ENCODE results near the gene IL10. TPM values are rescaled to one million over a fixed set of nuclear protein-coding genes. Genes with fewer than 3 reads are reported as not detected.

Gene IL10
- total and polyA plus RNA-seq, 2 experiments from 2014 or later = not detected

DNA sequence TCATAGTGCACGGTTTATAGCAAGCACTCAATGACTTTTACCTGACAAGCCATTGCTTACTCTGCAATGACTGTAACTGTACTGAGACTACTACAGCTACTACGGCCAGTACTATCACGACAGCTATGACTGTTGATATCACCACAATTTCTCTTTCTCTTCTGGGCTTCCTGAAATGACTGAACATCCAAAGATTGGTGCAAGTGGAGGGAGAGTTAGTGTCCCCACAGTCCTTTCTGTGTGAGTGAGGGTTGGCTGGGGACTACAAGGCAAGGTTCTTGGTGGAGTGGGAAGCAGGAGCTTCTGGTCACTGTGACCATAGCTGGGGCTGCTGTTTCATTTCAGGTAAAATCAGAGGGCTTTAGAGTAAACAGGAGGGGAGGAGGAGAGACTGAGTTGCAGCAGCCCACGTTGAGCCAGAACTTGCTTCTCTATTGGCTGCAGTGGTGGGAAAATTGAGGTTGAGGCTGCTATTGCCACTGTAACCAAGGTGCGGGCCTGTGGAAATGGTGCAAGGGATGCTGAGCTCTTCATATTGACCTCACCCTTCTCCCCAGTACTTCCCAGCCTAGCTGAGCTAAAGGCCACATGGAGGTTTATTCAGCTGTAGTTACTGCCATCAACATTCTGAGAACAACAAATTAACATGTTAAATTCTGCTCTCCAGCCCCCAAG is 14.1 kb upstream of the IL10 start:
- no peaks in the 10 kb centered on the region for H3K36me3 ChIP-seq
- TF ChIP-seq, protein P1, sequence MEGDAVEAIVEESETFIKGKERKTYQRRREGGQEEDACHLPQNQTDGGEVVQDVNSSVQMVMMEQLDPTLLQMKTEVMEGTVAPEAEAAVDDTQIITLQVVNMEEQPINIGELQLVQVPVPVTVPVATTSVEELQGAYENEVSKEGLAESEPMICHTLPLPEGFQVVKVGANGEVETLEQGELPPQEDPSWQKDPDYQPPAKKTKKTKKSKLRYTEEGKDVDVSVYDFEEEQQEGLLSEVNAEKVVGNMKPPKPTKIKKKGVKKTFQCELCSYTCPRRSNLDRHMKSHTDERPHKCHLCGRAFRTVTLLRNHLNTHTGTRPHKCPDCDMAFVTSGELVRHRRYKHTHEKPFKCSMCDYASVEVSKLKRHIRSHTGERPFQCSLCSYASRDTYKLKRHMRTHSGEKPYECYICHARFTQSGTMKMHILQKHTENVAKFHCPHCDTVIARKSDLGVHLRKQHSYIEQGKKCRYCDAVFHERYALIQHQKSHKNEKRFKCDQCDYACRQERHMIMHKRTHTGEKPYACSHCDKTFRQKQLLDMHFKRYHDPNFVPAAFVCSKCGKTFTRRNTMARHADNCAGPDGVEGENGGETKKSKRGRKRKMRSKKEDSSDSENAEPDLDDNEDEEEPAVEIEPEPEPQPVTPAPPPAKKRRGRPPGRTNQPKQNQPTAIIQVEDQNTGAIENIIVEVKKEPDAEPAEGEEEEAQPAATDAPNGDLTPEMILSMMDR (IDR thresholded peaks at IDR 0.05; ENCODE audit: low read depth, low read length) = no peak
- no peaks in the 10 kb centered on the region for H3K9me3 ChIP-seq (ENCODE audit: low read depth)
- H3K27ac ChIP-seq = no peak overlapping the region
- no peak overlapping the region for H3K4me3 ChIP-seq
- no peaks in the 10 kb centered on the region for H3K27me3 ChIP-seq
- no peaks in the 10 kb centered on the region for H3K4me1 ChIP-seq (ENCODE audit: low read depth)
- no peak for DNase-seq (ENCODE audit: low read depth in 1 of 2, low spot score in 1 of 2)

DNA sequence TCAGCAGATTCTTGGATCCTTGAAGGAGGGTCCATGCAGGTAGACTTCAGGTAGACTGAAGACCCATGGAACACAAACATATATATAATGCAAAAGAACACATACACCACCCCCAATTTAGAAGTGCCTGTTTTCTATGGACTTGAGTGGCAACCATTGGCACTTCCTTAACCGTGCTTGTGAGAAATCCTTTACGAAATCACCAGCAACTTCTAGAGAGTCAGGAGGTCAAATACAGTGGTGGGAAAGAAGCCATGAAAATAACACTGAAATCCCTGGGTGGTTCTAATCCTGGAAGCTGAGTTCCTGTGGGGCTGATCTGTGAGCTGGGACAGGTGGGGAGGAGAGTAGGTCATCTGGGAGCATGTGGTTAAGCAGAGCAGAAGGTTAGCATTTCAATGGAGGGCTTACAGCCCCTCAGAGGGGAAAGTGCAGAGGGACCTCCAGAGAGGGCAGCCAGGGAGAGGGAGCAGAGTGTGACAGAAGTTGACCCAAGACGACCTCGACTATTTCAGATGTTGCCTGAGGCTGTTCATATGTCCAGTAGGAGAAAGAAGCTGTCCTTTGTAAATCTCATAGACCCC is 13.0 kb upstream of the IL10 start:
- no peak overlapping the region for H3K27ac ChIP-seq
- no peaks in the 10 kb centered on the region for H3K36me3 ChIP-seq
- H3K27me3 ChIP-seq = no peaks in the 10 kb centered on the region
- TF ChIP-seq, protein P1 (IDR thresholded peaks at IDR 0.05; ENCODE audit: low read depth, low read length) = no peak
- no peaks in the 10 kb centered on the region for H3K4me1 ChIP-seq (ENCODE audit: low read depth)
- no peak for DNase-seq (ENCODE audit: low read depth in 1 of 2, low spot score in 1 of 2)
- no peaks in the 10 kb centered on the region for H3K9me3 ChIP-seq (ENCODE audit: low read depth)
- H3K4me3 ChIP-seq = no peak overlapping the region

DNA sequence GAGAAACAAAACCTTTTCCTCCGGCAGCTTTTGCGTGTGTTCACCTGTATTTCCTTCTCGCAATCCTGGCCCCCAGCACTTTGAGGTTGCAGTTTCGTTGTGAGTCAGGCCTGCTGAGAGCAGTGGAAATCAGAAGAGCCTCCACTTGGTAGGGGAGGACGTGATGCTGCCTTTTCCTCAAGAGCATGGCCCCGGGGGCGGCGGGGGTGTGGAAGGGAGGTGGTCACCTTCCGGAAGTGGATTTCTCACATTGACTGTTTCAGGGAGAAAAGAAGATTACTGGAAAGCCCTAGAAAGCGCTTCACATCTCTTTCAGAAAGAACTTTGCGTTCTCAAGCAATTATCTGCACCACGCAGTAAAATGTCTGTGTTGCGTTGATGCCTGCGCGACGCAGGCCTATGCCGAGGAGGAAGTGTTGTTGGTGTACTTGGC is 12.2 kb upstream of the IL10 start:
- Histone ChIP-seq H3K36me3 (no peaks in the 10 kb centered on the region), H3K9me3 (ENCODE audit: low read depth) (no peaks in the 10 kb centered on the region), H3K27ac (no peak overlapping the region), H3K4me3 (no peak overlapping the region), H3K27me3 (no peaks in the 10 kb centered on the region), H3K4me1 (ENCODE audit: low read depth) (no peaks in the 10 kb centered on the region)
- DNase-seq (ENCODE audit: low read depth in 1 of 2, low spot score in 1 of 2) = no peak
- TF ChIP-seq, protein P1 (IDR thresholded peaks at IDR 0.05; ENCODE audit: low read depth, low read length) = no peak

DNA sequence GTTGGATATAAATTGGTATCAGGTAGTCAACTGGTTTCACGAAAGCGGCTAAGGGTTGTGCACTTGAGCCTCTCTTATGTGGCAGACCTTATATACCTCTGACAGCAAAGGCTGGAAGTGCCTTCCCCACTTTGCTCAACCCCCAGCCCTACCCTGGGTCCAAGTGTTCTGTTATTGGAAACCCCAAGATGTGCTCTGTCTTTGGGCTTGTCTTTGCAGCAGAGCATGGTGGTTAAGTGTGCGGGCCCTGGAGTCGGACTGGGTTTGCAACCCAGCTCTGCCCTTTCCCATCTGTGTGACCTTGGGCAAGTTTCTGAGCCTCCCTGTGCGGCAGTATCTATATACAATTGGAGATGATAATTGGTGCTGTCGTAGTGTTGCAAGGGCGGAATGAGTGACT is 11.2 kb upstream of the IL10 start:
- DNase-seq (ENCODE audit: low read depth in 1 of 2, low spot score in 1 of 2) = no peak
- Histone ChIP-seq H3K4me1 (ENCODE audit: low read depth) (no peaks in the 10 kb centered on the region), H3K36me3 (no peaks in the 10 kb centered on the region), H3K27ac (no peak overlapping the region), H3K4me3 (no peak overlapping the region), H3K9me3 (ENCODE audit: low read depth) (no peaks in the 10 kb centered on the region), H3K27me3 (no peaks in the 10 kb centered on the region)
- TF ChIP-seq, protein P1 (IDR thresholded peaks at IDR 0.05; ENCODE audit: low read depth, low read length) = no peak

DNA sequence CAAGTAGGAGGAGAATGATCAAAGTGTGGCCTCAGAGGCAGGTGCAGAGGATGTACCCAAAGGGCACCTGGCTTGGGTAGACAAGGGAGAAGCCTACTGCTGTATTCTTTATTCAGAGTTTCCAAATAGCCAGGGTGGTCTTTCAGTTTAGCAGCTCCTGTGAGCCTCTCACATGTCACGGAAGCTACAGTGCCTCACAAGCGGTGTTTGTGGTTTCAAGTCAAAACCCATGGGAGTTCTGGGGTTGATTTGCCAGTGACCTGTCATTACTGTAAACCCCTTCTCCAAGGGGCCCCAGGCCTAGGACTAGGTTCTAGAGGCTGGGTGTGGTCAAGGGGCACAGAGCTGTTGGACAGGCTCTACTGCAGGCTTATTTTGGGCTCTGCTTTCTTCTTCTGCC is 10.2 kb upstream of the IL10 start:
- Histone ChIP-seq H3K9me3 (ENCODE audit: low read depth) (no peaks in the 10 kb centered on the region), H3K4me1 (ENCODE audit: low read depth) (no peaks in the 10 kb centered on the region), H3K36me3 (no peaks in the 10 kb centered on the region), H3K4me3 (no peak overlapping the region), H3K27ac (no peak overlapping the region), H3K27me3 (no peaks in the 10 kb centered on the region)
- no peak for DNase-seq (ENCODE audit: low read depth in 1 of 2, low spot score in 1 of 2)
- TF ChIP-seq, protein P1 (IDR thresholded peaks at IDR 0.05; ENCODE audit: low read depth, low read length) = no peak
